ENCODE measurements around the gene TPH2.

The TPH2 gene

DNA sequence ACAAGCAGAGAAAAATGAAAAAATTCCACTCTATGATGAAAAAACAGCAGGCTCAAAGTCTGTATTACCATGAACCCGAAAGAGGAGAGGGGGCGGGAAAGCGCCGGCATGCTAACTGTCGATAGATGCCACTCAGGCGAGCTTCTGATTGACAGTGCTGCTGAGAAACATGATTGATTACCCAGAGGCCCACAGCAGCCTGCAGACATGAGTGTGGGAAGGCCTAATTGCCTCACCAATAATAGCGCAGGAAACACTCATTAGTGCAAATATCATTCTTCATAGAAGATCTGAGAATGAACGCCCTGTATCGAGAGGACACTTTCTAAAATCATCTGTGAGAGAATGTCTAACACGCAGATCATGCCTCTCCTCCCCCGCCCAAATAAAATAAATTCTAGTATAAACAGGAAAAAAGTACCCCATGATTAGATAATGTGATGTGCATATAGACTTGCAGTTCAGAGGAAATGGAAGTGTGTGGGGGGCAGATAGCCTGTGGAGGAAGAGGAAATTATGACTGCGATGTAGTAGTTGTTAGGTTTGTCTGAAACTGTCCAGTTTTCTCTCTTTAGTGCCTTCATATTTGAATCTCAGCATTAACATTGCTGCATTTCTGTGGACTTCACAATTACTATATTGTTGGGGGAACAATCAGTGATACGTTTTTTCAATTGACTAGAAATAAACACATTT, 15.6 kb downstream of the TPH2 start:
- in situ Hi-C loops (cut with HindIII; ENCODE audit: low sequenced_read_pairs), result no loop called here
- TF ChIP-seq, protein P1, sequence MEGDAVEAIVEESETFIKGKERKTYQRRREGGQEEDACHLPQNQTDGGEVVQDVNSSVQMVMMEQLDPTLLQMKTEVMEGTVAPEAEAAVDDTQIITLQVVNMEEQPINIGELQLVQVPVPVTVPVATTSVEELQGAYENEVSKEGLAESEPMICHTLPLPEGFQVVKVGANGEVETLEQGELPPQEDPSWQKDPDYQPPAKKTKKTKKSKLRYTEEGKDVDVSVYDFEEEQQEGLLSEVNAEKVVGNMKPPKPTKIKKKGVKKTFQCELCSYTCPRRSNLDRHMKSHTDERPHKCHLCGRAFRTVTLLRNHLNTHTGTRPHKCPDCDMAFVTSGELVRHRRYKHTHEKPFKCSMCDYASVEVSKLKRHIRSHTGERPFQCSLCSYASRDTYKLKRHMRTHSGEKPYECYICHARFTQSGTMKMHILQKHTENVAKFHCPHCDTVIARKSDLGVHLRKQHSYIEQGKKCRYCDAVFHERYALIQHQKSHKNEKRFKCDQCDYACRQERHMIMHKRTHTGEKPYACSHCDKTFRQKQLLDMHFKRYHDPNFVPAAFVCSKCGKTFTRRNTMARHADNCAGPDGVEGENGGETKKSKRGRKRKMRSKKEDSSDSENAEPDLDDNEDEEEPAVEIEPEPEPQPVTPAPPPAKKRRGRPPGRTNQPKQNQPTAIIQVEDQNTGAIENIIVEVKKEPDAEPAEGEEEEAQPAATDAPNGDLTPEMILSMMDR (IDR thresholded peaks at IDR 0.05; ENCODE audit: low read depth, low read length, missing control alignments), result no peak
- no peak overlapping the region for H3K4me3 ChIP-seq (ENCODE audit: low read depth, low read length)
- no peak for DNase-seq (ENCODE audit: low read depth)

GRCh38 chr12:71954861-71955260, 16.2 kb downstream of the TPH2 start:
- no peak for DNase-seq (ENCODE audit: low read depth)
- in situ Hi-C loops (cut with HindIII; ENCODE audit: low sequenced_read_pairs), result no loop called here
- TF ChIP-seq, protein P1 (IDR thresholded peaks at IDR 0.05; ENCODE audit: low read depth, low read length, missing control alignments), result no peak
- H3K4me3 ChIP-seq (ENCODE audit: low read depth, low read length), result no peak overlapping the region

- H3K4me3 ChIP-seq (ENCODE audit: low read depth, low read length), result no peak overlapping the region
- TF ChIP-seq, protein P1 (IDR thresholded peaks at IDR 0.05; ENCODE audit: low read depth, low read length, missing control alignments), result no peak
- DNase-seq (ENCODE audit: low read depth), result no peak
- in situ Hi-C loops (cut with HindIII; ENCODE audit: low sequenced_read_pairs), result no loop called here
These were observed 17.3 kb downstream of the TPH2 start for GRCh38 chr12:71955970-71956369.

DNA sequence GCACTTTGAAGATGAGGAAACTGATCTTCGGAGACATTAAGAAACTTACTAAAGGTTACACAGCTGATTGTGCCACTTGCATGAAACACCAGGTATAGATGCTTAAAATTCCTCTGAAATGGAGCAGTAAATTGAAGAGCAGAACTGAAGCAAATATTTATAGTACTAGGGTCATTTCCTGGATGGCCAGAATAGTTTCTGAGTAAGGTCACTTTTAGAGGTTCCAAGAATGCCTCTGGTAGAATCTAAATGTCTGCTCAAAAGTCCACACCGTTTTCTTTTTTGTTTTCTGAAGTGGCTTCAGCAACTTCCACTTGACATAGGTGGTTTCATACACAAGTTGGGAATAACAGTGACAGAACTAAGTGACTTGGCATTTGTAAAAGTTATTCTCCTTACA, 19.4 kb downstream of the TPH2 start:
- H3K4me3 ChIP-seq (ENCODE audit: low read depth, low read length), result no peak overlapping the region
- TF ChIP-seq, protein P1 (IDR thresholded peaks at IDR 0.05; ENCODE audit: low read depth, low read length, missing control alignments), result no peak
- in situ Hi-C loops (cut with HindIII; ENCODE audit: low sequenced_read_pairs), result no loop called here
- no peak for DNase-seq (ENCODE audit: low read depth)

- TF ChIP-seq, protein P1 (IDR thresholded peaks at IDR 0.05; ENCODE audit: low read depth, low read length, missing control alignments), result no peak
- in situ Hi-C loops (cut with HindIII; ENCODE audit: low sequenced_read_pairs), result no loop called here
- H3K4me3 ChIP-seq (ENCODE audit: low read depth, low read length), result no peak overlapping the region
- DNase-seq (ENCODE audit: low read depth), result no peak
These were observed 19.8 kb downstream of the TPH2 start for GRCh38 chr12:71958457-71958856.

DNA sequence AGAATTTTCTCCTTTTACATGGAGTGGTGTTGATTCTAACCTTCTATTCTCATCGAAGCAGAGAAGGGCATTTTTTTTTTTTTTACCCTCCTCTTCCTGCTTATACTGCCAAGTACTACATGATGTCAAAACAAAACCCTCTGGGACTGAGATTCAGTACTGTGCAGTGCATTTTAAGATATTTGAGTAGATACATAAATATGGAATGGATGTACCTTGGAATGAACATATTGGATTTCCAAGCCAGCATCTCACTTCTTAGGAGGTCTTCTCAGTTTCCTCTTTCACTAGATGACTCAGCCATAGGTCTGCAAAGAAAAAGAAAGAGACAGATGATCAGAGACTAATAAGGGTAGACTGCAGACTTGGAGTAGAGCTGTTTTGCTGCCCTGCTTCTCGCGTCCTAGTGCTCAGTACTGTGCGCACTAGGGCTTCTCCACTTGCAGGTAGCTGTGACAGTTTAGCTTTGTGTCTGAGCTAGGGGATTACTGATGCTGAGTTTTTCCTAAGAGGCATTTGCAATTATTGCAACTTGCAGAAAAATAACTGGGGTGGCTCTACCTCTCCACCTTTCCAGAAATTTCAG, 20.4 kb downstream of the TPH2 start:
- in situ Hi-C loops (cut with HindIII; ENCODE audit: low sequenced_read_pairs), result no loop called here
- H3K4me3 ChIP-seq (ENCODE audit: low read depth, low read length), result no peak overlapping the region
- DNase-seq (ENCODE audit: low read depth), result no peak
- TF ChIP-seq, protein P1 (IDR thresholded peaks at IDR 0.05; ENCODE audit: low read depth, low read length, missing control alignments), result no peak

Measured in astrocyte of the cerebellum (primary cell).